ENCODE results near the gene TLR3.
"Not testable (repeated sequence)": the region's sequence is repeated elsewhere in the genome, so short reads cannot be mapped to it uniquely, and the experiment has no call there.

TLR3 gene

DNA sequence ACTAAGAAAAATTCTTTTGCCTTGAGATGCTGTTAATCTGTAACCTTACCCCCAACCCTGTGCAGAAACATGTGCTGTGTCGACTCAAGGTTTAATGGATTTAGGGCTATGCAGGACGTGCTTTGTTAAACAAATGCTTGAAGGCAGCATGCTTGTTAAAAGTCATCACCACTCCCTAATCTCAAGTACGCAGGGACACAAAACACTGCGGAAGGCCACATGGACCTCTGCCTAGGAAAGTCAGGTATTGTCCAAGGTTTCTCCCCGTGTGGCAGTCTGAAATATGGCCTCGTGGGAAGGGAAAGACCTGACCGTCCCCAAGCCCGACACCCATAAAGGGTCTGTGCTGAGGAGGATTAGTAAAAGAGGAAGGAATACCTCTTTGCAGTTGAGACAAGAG, 18.8 kb upstream of the TLR3 start:
- not testable (repeated sequence) for DNase-seq

GRCh38 chr4:186051096-186051495, 17.9 kb upstream of the TLR3 start:
- no peak for DNase-seq

GRCh38 chr4:186058253-186058979, 10.5 kb upstream of the TLR3 start:
- no peak for DNase-seq

DNA sequence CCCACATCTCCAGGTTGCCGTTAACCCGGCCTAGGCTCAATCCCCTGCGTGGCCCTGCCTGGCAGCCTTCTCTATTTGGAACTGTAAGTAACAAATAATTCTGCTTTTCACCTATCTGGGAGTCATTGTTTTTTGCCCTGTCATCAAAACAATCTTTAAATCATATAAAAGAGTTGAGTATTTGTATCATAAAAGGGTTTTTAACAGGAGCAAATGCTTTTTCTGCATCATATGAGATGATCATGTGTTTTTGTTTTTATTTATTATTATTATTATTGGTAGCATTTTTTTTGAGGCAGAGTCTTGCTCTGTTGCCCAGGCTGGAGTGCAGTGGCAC, 10.0 kb upstream of the TLR3 start:
- DNase-seq: no peak

DNA sequence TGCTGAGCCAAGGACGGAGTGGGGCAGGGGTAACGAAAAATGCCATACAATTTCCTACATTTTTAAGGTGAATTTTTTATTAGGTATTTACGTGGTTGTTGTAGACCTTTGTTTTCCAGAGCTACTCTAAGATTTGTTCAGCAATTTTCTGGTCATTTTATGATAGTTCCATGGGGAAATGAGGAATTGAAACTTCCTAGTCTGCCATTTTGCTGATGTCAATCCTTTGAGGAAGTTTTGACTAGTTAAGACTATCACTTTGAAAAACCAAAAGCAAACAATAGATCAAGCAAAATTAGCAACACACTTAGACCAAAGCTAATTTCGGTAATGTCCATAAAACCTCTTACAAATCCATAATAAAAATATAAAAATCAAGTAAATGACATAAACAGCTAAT, 7.0 kb upstream of the TLR3 start:
- DNase-seq: no peak

DNA sequence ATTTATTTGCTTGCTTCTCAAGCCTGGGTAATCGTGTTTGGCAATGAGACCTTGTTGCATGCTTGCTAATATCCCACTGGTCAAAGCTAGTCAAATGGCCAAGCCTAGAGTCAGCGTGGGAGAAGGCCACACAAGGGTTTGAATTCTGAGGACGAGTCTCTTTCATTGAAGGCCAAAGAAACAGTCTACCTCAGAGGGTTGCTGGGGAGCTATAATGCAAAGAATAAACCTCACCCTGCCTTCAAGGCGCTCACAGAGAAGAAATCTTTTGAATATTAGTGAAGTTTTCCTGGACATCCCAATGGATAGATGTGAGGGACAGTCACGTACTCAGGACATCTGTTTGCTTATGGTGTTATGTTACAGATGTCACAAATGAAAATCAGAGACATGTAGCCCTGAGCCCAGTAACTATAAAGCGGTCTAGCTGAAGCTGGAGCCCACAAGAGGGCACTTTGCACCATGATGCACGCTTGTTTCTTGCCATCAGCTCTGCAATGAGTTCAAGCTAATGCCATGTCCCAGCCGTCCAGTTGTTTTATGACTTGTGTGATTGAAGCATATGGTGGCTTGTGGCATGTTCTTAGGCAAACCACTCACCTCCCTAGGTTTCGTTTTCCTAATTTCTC, 1.1 kb upstream of the TLR3 start:
- DNase-seq: peak; percentile 33

DNA sequence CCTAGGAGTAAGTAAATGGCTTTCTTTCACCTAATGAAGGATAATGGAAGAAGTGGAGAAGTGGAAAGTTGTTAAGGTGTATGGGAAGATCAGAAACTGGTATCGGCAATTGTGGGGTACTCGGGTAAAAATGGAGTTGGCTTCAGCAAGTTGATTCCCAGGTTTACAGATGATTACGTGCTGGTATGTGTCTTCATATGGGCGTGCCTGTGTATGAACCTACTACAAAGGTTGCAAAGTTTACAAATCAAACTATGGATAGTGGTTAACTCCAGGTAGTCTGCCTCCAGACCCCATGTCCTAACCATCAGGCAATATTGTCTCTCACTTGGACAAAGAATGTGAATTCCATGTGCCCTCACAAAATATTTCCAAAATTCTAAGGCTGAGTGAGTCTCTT, 773 bp downstream of the TLR3 start:
- no peak for DNase-seq

DNA sequence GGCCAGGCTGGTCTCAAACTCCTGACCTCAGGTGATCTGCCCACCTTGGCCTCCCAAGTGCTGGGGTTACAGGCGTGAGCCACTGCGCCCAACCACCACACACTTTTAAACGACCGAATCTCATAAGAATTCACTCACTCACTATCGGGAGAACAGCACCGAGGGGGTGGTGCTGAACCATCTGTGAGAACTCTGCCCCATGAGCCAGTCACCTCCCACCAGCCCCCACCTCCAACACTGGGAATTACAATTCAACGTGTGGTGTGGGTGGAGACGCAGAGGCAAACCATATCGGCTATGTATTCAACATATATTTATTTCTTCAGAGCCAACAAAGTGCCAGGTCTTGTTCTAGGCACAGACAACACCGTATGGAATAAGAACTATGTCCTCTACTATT, 3.6 kb downstream of the TLR3 start:
- no peak for DNase-seq

- no peak for DNase-seq
These were observed 5.2 kb downstream of the TLR3 start for GRCh38 chr4:186074189-186074588.

DNA sequence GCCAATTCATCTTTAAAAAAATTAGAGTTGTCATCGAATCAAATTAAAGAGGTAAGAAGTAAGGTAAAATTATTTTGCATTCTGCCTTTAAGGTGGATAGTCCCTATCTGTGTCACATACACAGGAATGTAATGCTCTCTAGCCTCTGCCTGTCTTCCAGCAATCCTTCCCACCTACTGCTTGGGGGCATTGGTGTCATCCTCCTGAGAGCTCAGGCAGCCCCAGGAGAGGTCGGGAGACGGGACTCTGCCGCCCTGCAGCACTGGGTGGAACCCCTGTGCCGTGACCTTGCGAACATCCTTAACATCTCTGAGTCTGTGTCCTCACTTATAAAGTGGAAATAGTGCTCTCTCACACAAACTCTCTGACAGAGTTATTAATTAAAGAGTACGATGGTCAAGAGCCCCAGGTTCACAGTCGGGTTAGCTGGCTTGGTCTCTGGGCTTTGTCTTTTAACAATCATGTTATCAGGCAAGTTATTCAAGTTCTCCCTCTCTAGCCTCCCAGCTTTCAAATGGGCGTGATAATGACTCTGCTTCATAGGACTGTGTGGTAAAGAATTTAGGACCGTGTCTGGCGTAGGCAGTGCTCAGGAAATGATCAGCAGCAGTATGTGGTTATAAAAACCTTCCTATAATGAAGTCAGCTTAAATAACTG, 10.2 kb downstream of the TLR3 start:
- no peak for DNase-seq

DNA sequence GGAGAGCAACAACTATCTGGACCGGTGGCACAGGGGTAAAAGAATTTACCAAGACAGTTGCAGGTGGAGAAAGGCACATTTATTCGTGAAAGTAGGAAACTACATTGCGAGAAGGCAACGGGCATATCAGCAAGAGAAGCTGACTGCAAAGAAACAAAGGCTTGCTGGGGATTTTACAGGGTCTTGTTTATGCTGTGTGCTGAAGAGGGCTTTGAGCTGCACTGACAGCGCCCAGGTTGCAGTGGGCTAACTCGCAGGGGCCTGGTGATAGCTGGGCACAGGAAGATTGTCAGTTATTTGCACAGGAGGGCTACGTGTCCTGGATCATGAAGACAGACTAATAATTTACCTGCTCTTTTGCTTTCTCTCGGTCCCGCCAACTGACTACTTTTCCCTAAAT, 10.7 kb downstream of the TLR3 start:
- no peak for DNase-seq

DNA sequence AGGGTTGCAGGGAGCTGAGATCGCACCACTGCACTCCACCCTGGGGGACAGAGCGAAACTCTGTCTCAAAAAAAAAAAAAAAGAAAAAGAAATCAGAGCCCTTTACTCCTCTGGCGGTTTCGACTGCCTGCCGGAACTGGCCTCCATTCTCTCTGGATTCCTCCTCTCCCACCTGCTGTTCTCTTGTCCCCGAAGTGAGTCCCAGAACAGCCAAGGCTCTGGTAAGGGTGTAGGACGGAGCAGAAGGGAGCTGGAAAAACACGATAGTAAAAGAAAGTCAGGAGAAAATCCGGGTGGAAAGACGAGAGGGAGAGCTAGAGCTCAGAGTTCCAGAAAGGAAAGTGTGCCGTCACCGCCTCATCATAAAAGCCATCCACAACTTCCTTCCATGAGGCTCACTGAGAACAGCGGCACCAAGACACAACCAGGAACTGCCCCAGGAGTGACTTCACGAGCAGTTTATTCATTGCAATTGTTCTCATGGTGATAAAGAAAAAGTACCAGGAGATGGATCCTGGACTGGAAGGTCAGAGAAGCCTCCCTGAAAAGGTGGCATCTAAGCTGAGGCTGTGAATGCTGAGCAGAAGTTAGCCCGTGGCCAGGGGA, 12.3 kb downstream of the TLR3 start:
- DNase-seq: no peak

DNA sequence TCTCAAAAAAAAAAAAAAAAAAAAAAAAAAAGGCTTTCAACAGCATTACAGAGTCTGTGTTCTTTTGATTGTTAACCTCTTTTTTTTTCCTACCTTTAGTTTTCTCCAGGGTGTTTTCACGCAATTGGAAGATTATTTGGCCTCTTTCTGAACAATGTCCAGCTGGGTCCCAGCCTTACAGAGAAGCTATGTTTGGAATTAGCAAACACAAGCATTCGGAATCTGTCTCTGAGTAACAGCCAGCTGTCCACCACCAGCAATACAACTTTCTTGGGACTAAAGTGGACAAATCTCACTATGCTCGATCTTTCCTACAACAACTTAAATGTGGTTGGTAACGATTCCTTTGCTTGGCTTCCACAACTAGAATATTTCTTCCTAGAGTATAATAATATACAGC, 13.3 kb downstream of the TLR3 start:
- DNase-seq: no peak

DNA sequence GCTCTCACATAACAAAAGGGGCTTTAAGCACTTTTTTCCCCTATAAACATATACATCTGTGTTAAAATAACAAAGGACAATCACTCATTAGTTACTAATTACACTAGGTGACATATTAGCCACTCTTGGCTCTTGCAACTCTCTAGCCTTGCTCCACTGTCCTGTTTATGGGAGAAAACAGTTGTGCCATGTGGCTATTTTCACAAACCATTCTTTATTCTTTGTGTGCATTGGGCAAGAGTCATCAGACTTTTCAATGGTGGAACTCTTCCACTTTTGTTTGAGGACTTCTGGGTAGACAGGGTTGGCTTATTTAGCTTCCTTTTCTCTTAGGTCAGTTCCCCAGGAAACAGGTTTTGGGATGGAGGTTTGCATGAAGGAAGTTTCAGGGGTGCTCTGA, 19.6 kb downstream of the TLR3 start:
- DNase-seq: no peak

GRCh38 chr4:186092296-186092695, 23.3 kb downstream of the TLR3 start:
- DNase-seq: no peak

DNA sequence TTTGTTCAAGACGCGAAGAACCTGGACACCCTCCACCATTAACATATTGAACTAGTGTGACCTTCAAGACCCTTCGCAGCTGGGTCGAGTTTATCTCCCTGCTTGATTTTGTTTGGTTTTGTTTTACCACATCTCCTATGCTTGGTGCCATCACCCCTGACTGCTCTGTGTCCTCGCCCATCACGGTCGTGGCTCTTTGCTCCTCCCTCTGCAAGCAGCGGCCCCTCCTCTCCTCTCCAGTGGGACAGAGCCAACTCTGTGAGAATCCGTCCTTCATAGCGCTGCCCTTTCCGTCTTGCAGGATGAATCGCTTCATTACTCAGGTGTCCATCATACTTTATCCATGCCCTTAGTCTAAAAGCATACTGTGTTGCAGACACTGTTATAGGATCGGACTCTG, 26.4 kb downstream of the TLR3 start:
- DNase-seq: no peak

- no peak for DNase-seq
These were observed 27.8 kb downstream of the TLR3 start for GRCh38 chr4:186096681-186097165.

DNA sequence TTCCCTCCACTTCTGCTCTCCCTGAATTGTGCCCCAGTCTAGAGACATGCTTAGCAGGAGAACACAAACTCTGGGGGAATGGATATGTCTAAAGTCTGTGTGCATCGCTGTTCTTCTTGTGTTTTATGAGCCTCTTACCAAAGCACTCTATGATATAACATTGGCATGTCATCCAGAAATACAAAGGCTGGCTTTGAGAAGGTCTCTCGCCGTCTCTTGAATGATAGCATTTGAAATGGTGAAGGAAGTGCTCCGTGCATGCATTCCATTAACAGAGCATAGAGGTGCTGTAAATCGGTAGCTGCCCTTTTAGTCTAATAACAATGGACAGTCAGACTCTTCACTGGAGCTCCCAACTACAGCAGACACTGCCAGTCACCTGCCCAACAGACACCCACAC, 28.4 kb downstream of the TLR3 start:
- no peak for DNase-seq

- no peak for DNase-seq
These were observed 34.0 kb downstream of the TLR3 start for GRCh38 chr4:186102931-186103330.

DNA sequence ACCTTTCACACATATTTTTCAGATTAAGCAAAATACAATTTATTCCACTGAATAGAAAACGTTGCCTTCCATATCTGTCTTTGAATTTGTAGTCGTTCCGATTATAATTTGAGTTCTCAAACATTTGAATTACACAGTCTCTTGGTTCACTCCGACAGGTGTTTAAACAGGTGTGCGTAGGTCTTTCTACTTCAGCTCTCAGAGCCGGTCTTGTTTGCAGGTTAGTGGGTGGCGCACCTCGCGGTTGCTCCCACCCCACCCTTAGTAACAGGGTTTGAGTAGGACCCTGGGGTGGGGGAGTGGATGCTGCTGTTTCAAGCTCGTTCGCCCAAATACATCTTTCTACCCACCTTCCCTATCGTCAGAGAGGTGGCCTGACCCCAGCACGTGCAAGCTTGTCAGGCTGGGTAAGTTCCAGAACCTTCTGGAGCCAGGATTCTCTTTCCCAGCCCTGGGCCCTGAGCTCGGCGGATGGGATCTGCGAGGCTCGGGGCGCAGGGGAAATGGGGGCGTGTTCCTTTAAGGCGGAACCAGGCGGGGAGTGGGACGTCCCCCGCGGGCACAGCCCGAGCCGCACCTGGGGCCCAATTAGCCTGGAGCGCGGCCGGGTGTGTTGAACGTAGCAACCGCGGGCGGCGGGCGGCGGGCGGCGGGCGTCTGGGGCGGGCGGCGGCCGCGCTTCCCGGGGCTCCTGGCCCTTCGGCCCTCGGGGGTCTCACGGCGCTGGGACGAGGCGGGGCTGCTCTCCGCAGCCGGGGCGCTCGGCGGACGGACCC, 35.3 kb downstream of the TLR3 start, which contains the start of gene FAM149A:
TSS of gene FAM149A (plus strand) at position 591 of the 776 bp plus-strand sequence.
- no peak for DNase-seq

DNA sequence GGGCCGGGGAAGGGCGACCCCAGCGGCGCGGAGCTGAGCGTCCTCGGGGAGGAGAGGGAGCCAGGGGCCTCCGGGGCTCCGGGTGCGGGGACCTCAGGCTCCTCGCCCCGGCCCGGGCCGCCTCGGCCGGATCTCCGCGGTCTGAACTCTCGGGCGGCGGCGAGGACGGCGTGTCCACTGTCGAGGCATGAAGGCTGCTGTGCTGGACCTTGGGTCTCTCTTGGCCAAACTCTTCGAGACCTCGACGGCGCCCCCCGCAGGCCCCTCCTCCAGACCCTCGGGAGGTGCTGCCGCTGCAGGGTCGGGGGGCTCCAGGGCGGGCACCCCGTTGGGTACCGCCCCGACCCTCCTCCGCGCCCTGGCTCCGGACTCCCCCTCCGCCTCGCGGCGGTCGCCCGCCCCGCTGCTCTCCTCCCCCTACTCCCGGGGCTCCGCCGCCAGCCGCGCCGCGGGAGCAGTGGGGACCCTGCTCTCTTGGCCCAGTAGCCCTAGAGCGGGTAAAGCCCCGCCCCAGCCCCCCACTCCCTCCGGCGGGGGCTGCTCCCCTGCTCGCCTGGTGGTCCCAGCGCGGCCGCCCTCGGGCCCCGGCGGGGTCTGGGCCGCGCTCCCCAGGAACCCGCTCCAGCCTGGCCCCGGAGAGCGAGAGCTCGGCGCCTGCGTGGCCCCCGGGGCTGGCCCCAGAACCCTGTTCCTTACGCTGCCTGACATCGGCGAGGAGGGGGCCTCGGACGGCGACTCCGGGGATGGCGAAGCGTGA, 36.1 kb downstream of the TLR3 start:
- DNase-seq: no peak

- no peak for DNase-seq
These were observed 36.8 kb downstream of the TLR3 start for GRCh38 chr4:186105647-186106321.
